ENCODE data around the gene YPEL1.

DNA sequence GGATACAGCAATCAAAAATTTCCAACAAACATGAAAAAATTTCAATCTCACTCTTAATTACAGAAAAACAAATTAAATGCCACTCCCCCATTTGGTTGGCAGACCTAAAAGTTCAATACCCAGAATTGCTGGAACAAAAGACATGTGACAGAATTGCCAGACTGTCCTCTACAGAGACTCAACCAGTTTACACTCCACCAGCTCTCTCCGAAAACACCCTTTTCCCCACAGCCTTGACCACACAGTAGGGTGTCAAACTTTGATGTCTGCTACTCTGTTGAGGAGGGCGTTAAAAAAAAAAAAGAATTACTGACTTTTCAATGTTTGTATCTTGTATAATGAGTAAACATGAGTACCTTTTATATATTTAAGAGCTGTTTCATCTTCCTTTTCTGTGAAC lies 44.7 kb upstream of the YPEL1 start:
- no peak for TF ChIP-seq STAT6 (CRISPR knock-in tag; IDR thresholded peaks at IDR 0.05; ENCODE audit: borderline replicate concordance)
- TF ChIP-seq NR2F6 (IDR thresholded peaks at IDR 0.05), result no peak
- no peak for TF ChIP-seq NR2F6 (CRISPR knock-in tag; IDR thresholded peaks at IDR 0.05)
- no peak for TF ChIP-seq ZNF3 (CRISPR knock-in tag; IDR thresholded peaks at IDR 0.05)
- TF ChIP-seq TP53 (CRISPR knock-in tag; conservative IDR thresholded peaks at IDR 0.05), result no peak
- no peak for TF ChIP-seq GATAD2A (CRISPR knock-in tag; IDR thresholded peaks at IDR 0.05)
- TF ChIP-seq ZNF326 (CRISPR knock-in tag; IDR thresholded peaks at IDR 0.05; ENCODE audit: borderline replicate concordance), result no peak
- no peak for TF ChIP-seq RBAK (CRISPR knock-in tag; IDR thresholded peaks at IDR 0.05)
- TF ChIP-seq CBX2 (IDR thresholded peaks at IDR 0.05; ENCODE audit: low read depth, low read length), result no peak
- no peak for TF ChIP-seq CBX2 (CRISPR knock-in tag; IDR thresholded peaks at IDR 0.05; ENCODE audit: low read depth)

Measured in HepG2 (cell line).